Mucosa of descending colon (tissue), 3 donors: ENCODE data around the gene ZBTB45. TPM values are rescaled to one million over a fixed set of nuclear protein-coding genes. Genes with fewer than 3 reads are reported as not detected.
"Not testable (repeated sequence)": the region's sequence is repeated elsewhere in the genome, so short reads cannot be mapped to it uniquely, and the experiment has no call there.

Experiments used
- ATAC-seq: fragments of 200-7000 bp; cut with Tn5 transposase; one replicate; pipeline ENCODE4 v1.9.1; 2020; ENCODE audit warnings: mild to moderate bottlenecking, moderate library complexity
- DNase-seq, 3 donors: peaks; one replicate each; pipeline ENCODE4 v3.0.0-alpha.2; 2020
- H3K36me3 ChIP-seq: fragments of 200-600 bp; one replicate; pipeline ENCODE4 v1.8.0; 2021; ENCODE audit warnings: low read depth, mild to moderate bottlenecking
- H3K4me1 ChIP-seq: fragments of 200-600 bp; one replicate; pipeline ENCODE4 v1.8.0; 2021; ENCODE audit warnings: low read depth, mild to moderate bottlenecking
- H3K4me3 ChIP-seq: fragments of 200-600 bp; one replicate; pipeline ENCODE4 v1.8.0; 2021; ENCODE audit warnings: mild to moderate bottlenecking
- H3K9me3 ChIP-seq: fragments of 200-600 bp; one replicate; pipeline ENCODE4 v1.8.0; 2021; ENCODE audit warnings: mild to moderate bottlenecking
- CTCF ChIP-seq: fragments of 200-600 bp; IDR thresholded peaks from one replicate; pipeline ENCODE4 v1.8.0; 2022; ENCODE audit warnings: antibody characterized with exemption, mild to moderate bottlenecking
- intact Hi-C, 2 donors: fragments of 100-400 bp; cut with DNase I in 1 of 2; cut with micrococcal nuclease in 1 of 2; formaldehyde crosslinking; loops; one replicate each; pipeline versions ENCODE4 v1.11.0 to v1.11.1; 2022; cut with DNase I, micrococcal nuclease
- total RNA-seq, 3 donors: library from RNA; stranded (reverse); fragmentation: NEBNext Ultra II Directional in 2 of 3; extraction: Animal tissue kit (Norgen Biotek cat#: 25700) in 2 of 3; gene quantifications; one replicate each; pipeline versions ENCODE4 v1.2.1 to v1.2.4, GENCODE V29; 2021 to 2023
- donor health status: DM: no; HTN: no; CAD: no; lungs with moderate emphysema.
- donor health status: DM: no; HTN: no; CAD: no.
- donor health status: DM: no; HTN: yes; CAD: no.

Gene ZBTB45
- total RNA-seq, 3 donors from 2014 or later, result 12.1 to 16.7 (median 13.4) TPM

DNA sequence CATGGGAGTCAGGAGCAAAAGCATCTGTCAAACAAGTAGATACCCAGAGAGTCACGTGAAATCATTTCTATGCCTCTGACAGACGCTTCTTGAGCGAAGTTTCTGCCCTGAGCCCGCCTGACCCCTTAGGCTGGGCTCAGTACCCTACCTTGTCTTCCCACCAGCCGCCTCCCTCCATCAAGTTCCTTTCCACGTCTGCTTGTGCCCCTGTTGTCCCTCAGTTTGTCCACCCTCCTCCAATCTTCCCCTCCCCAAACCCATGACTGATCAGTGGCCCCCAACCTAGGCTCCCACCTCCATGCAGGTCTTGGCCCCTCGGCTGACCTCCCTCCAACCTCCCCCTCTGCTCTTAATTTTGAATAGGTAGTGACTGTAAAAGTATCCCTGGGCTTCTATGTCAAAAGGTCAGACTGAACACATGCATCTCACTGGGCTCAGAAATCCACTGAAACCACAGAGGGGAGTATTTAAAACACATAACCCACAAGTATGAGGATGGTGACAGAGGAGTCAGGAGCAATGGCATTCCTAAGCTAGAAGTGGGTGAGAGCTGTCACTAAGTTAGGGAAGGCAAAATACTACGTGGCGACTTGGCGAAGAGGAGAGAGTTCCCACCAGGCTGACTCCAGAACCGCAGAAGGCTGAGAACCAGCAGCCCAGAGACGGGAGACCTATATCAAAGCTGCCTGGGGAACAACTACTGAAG is 45.2 kb downstream of the ZBTB45 start:
- ATAC-seq (no peak), DNase-seq (no peak)
- no peak for TF ChIP-seq CTCF
- Histone ChIP-seq H3K36me3 (no peaks in the 10 kb centered on the region), H3K4me3 (no peak overlapping the region), H3K4me1 (peaks cover 11% of the 10 kb centered on the region), H3K9me3 (no peaks in the 10 kb centered on the region)
- intact Hi-C loops, result no loop called here

DNA sequence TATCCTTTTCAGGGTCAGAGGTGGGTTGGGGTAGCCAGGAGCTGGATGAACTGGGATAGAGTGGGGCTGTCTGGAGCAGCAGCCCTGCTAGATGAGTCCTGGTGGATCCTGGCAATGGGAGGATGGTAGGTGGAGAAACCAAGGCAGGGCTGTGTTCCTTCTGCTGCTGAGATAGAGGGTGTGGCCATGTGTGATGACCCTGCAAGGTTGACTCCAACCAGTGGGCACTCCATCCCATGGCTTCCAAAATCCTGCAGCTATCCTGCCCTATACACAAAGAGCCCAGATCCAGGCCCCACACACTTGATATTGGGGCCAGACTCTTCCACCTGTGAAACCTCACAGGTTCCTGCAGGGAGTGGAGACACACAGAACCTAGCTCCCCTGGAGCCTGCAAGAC is 45.8 kb downstream of the ZBTB45 start:
- TF ChIP-seq CTCF, result no peak
- DNase-seq, result no peak
- Histone ChIP-seq H3K4me1 (peaks cover 11% of the 10 kb centered on the region), H3K4me3 (no peak overlapping the region), H3K36me3 (no peaks in the 10 kb centered on the region), H3K9me3 (no peaks in the 10 kb centered on the region)
- ATAC-seq, result no peak
- intact Hi-C loops, result no loop called here

DNA sequence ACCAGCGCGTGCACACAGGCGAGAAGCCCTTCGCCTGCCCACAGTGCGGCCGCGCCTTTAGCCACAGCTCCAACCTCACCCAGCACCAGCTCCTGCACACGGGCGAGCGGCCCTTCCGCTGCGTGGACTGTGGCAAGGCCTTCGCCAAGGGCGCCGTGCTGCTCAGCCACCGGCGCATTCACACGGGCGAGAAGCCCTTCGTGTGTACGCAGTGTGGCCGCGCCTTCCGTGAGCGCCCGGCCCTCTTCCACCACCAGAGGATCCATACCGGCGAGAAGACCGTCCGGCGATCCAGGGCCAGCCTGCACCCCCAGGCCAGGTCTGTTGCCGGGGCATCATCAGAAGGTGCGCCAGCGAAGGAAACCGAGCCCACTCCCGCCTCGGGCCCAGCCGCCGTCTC is 47.9 kb downstream of the ZBTB45 start:
- DNase-seq, result no peak
- Histone ChIP-seq H3K9me3 (no peaks in the 10 kb centered on the region), H3K4me1 (peaks cover 12% of the 10 kb centered on the region), H3K36me3 (no peaks in the 10 kb centered on the region), H3K4me3 (no peak overlapping the region)
- TF ChIP-seq CTCF, result no peak
- intact Hi-C loops, result no loop called here
- no peak for ATAC-seq

GRCh38 chr19:58470837-58471543 is 48.6 kb downstream of the ZBTB45 start:
- H3K4me3 ChIP-seq, H3K36me3 ChIP-seq, H3K9me3 ChIP-seq, ATAC-seq, DNase-seq, intact Hi-C loops: not testable (repeated sequence)
- H3K4me1 ChIP-seq, result peaks cover 13% of the 10 kb centered on the region

DNA sequence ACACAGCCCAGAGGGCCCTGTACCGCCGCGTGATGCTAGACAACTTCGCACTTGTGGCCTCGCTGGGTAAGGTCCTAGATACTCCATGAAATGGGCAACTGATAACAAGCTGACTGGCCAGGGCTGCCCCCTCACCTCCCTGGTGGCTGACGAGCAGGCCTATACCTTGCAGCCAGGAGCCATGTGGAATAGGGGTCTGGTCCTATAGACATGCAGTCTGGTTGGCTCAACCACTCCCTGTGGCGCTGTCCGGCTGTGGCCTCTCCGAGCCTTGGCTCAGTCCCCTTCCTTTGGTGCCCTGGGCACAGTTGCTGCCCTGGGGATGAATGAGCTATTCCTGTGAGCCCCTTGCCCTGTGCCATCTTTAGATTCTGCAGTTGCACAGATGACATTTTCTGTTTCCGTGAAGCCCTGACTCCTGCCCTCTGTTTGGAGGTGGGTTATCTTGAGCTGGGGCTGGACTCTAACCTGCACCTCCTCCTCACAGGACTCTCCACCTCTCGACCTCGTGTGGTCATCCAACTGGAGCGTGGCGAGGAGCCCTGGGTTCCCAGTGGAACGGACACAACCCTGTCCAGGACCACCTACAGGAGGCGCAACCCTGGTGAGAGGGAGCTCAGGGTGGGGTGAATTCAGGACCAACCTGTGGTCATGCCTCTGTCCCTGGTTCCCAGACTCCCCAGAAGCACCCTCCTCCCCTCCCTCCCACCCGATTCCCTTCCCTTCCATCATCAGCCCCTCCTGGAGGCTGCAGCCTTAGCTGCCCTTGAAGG is 50.2 kb downstream of the ZBTB45 start:
- Histone ChIP-seq H3K36me3 (no peaks in the 10 kb centered on the region), H3K4me1 (peaks cover 7% of the 10 kb centered on the region), H3K4me3 (no peak overlapping the region), H3K9me3 (no peaks in the 10 kb centered on the region)
- no peak for ATAC-seq
- DNase-seq, result no peak
- no peak for TF ChIP-seq CTCF
- intact Hi-C loops, result no loop called here
